HG03095 (cell line): ENCODE results near the gene OPN4.

ENCODE experiments used
- ATAC-seq: cut with Tn5 transposase; IDR thresholded peaks from one replicate; pipeline ENCODE4 v1.9.1; 2021; ENCODE audit warnings: moderate library complexity; ENCODE audit not compliant: unreplicated experiment

OPN4 gene

DNA sequence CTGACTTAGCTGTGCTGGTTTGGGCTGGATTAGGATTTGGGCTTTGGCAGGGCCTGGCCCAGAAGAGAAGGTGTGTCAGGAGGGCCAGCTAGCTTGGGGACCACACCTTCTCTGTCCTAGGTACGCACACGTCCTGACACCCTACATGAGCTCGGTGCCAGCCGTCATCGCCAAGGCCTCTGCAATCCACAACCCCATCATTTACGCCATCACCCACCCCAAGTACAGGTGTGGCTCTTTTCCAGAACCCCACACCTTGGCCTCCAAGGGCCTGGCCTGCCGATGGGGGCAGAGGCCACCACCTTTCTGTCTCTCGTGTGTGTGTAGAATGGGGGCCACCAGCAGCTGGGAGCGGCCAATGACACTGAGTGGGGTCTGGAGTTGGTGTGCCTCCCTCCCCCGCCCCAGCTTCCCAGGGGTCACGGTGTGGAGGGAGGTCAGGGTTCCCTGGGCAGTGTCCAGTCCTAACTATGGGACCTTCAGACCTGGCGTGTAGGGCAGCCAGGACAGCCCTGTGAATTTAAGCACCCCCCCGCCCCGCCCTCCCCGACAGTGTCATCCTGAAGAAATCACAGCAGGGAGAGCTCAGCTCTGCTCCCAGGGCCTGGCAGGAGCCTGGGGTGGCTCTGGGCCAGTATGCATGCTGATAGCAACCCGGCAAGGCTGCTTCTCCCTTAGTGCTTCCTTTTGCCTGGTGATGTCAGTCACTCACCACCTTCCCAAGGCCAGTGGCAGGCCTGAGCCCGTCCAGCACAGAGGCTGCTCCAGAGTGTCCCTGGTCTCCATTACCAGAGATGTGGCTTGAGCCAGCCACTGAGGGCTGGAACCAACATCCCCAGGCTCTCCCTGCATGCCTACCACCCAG lies 7.0 kb downstream of the OPN4 start:
- ATAC-seq, result no peak

DNA sequence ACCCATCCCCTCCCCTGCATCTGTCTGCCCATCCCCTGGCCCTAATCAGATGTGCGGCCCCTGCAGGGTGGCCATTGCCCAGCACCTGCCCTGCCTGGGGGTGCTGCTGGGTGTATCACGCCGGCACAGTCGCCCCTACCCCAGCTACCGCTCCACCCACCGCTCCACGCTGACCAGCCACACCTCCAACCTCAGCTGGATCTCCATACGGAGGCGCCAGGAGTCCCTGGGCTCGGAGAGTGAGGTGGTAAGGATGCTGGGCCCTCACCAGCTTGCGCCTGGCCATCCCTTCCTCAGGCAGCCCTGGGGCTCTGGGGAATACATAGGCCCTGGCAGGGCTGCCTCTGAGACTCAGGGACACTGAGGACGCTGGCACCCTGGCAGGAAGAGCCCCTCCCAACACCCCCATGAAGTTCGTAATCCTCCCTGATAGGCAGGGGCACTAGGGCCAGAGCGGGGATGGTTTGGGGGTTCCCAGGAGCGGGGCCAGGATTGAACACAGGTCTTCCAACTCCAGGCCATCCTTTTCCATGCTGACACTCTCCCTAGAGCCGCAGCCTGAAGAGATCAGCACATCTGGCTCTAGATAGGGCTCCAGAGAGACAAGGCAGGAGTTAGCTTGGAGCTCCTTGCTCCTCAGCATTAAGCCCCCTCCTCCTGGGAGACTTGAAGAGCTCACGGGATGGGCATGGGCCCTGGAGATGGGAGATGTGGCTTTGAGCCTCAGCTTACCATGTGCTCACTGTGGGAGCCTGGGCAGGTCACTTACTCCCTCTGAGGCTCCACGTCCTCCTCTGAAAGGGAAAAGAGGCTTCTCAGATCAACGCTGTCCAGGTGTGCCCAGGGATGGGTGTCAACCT lies 8.1 kb downstream of the OPN4 start:
- ATAC-seq, result no peak

DNA sequence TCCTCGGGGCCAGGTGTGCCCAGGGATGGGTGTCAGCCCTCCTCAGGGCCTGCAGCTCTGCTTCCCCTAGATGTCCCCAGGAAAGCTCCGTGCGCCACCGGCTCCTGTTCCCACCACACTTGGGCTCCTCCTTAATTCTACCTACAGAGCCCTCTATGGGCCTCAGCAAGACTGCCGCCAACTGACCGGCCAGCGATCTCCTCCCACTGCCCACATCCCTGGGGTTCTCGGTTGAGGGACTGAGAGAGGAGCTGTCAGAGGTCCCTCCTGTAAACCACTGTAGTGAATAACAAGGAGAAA lies 8.6 kb downstream of the OPN4 start:
- no peak for ATAC-seq

DNA sequence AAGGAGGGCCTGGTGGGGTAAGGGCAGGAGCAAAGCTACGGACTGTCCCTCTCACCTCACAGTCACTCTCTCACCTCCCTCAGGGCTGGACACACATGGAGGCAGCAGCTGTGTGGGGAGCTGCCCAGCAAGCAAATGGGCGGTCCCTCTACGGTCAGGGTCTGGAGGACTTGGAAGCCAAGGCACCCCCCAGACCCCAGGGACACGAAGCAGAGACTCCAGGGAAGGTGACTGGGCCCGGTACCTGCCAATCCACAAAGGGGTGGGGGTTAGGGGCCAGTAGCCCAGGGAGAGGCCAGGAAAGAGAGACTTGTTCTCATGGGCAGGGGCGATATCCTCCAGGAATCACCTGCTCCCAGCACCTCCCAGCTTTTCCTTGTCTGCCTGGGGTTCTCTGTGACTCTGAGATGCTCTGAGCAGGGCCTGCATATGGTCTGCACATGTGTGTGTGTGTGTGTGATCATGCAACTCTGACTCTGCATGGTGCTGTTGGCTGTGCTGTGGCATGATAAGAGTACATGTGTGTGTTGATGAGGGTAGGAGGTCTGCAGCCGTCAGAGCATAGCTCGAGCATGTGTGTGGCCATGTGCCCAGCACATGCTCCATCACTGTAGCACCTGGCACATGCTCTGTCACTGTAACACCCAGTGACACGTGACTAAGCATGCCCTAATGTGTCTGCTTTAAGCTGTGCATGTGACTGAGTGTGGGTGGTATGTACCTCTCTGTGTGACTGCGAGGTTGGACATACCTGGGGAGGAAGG lies 9.4 kb downstream of the OPN4 start:
- no peak for ATAC-seq

DNA sequence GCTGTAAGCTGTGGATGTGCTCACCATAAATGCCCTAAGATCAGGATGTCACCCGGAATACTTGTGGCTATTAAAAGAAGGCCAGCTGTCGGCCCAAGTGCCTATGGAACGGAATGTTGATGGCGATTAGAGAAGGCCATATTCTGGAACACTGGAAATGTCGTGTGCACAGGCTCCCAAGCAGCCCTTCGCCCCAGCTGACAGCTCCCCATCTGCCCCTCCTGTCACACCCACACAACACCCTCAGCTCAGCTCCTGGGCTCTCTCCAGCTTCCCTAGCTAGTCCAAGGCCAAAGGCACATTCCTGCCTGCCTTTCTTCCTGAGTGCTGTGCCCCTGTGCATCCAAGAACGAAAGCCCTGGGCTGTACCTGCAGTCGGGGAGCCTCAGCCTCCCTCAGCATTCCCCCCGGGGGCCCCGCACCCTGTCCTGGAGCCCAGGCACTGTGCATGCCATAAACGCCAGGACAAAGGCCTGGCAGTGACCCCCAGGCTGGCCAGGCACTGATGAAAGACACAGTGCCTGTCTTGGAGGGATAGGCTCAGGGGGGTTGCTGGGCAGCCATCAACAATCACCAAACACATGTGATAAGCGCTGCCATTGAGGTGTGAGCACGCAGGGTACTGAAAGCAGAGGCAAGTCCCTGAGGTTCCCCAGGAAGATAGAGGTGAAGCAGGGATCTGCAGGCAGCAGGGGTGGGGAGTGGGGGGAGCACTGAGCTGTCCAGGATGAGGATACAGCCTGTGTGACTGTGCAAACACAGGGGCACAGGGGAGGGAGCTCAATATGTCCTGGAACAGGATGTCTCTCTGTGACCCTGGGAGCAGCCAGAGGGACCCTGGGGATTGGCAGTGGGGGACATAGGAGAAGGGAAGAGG lies 10.2 kb downstream of the OPN4 start:
- ATAC-seq, result no peak

DNA sequence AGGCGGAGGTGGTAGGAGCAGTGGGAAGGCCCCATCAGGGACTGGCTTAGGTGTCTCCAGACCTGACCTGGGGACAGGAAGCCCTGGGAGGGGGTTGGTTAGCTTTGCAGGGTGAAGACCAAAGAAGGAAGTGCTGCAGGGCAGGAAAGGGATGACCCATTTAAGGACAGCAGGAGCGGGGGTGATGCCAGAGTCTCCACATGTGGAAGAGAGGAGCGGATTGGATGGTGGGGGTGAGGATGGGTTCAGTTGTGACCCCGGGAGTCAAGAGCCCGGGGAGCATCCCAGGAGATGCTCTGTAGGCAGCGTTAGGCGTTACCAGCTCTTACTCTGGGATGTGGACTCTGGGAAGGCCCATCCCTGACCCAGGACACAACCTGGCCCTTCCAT lies 10.9 kb downstream of the OPN4 start:
- no peak for ATAC-seq

DNA sequence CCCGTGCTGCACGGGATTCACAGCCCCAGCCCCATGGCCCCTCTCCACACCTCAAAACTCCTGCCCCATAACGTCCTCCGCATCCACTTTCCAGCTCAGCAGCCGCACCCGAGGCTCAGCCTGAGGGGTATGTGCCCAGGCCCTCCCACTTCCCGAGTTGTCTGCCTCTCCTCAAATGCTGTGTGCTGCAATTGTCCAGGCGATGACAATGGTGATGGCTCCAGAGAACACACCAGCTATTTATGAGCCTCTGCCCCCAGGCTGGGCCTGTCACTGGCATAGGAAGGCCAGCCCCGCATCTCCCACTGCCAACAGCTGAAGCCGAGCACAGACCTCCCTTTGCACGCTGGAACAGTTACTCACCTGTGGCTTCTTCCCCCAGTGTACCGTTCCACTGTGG lies 11.5 kb downstream of the OPN4 start:
- ATAC-seq, result no peak

DNA sequence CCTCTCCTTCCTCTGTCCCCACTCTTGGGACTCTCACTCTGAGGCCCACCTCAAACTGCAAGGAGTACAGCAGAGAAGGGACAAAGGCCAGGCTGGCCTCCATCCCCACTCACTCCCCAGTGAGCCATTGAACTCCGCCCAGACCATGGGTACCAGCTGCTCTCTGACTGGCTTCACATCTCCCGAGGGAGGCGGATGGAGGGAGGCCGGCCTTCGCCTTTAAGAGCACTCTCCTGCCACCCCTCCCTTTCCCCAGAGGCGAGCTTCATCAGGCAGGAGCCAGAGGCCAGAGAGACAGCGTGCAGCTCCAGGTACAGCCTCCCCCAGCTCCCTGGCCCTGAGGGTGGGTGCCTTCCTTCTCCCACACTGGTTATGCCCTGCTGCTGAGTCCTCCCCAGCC lies 12.2 kb downstream of the OPN4 start:
- no peak for ATAC-seq

DNA sequence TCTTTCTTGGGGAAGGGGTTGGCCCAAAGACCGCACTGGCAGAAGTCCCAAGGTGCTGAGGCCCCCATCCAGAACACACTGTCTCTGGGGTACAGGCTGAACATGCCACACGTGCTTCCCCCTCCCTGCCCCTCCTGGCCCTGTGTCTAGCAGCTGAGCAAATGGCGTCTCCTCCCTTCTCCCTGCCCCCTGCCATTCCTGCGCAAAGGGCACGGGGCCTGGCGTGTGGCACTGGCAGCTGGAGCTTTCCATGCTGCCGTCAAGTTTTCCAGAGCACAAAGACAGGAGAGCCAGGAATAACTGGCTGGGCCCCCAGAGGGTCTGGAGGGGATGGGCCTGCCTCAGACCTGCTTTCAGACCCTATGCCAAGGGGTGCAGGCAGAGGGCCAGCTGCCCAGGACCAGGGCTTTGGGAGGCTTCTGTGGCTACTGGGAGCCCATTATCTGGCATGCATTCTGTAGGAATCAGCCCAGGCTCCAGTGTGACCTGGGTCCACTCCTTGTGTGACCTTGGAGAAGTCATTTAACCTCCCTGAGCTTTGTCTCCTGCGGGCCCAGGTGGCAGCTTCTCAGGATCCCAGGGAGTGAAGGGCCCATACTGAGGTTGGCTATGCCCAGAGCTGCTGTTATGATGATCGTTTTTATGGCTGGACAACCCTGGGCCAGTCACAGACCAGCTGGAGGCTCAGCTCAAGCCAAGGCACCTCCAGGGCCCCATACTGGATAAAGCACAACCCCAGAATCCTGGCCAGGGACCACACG lies 13.3 kb downstream of the OPN4 start:
- no peak for ATAC-seq

DNA sequence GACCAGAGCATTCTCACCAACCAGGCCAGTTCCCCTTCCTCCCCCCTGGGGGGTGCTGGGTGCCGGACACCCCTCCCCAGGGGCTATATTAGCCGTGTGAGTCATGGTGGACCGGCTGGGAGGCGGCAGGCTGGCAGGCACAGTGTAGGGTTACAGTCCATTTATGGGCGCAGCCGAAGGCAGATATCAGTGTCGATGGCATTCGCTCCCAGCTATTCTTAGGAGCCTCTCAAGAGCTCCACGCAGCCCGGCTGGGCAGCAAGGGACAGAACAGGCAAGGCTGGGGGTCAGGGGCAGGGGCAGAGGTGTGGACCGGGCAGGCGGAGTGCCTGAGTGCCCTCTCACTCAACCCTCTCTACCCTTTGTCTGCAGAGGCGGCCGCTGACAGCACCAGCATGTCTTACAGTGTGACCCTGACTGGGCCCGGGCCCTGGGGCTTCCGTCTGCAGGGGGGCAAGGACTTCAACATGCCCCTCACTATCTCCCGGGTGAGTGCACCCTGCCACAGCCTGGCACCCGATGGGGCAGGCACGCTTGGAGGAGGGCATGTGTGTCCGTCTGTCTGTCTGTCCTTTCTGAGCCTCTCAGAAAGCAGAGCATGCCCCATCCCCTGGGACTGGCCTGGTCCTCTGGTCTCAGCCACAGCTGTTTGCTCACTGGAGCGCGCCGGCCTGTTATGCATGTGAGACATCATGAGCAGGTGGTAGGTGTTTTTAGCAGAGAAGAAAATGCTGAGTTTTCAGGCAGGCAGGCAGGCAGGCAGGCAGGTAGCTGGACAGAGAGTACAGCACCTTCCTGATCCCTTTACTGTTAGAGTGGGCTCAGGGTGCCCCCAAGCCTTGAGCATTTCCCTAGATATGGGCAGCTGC lies 14.2 kb downstream of the OPN4 start, which contains the start of gene LDB3:
Gene LDB3 (plus strand): TSS at position 215 of the 869 bp plus-strand sequence. CDS start 181 bp downstream, at position 396.
- peak; percentile 65 for ATAC-seq

DNA sequence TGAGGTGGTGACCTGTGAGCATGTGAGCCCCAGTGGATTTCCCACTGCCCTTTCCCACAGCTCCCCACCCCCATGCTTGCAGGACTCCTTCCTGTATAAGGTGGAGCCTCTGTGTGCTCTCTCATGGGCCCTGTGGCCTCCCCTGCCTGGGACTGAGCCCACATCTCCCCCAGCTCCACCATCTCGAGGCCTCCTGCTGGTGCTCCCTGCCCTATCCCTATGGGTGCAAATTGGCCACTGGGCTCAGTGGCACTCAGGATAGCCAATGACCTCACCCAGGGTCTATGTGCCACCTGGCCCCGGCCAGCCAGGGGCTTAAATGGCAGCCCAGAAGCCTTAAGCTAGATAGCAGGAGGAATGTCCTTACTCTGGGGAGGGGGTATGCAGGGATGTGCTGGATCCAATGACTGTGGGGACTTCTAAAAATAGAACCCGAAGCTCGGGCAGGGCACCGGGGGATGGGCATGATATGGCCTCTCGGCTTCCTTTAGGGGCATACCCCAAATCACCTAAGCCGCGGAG lies 16.0 kb downstream of the OPN4 start:
- ATAC-seq, result no peak

DNA sequence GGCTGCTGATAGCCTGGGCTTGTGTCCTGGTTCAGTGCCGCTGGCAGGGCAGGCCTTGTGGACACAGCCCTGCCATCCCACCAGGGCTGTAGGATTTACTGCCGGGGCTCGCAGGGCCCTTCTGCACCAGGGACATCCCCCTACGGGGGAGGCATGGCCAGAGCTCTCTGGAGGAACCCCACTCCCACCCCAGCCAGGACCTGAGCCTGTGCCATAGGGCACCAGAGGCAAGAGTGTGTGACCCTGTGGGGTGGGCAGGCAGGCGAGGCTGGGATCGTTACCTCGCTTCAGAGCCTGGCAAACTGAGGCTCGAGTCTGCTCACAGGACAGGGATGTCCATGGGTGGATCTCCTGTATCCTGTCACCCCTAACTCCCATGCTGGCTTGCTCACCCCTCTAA lies 16.5 kb downstream of the OPN4 start:
- no peak for ATAC-seq

DNA sequence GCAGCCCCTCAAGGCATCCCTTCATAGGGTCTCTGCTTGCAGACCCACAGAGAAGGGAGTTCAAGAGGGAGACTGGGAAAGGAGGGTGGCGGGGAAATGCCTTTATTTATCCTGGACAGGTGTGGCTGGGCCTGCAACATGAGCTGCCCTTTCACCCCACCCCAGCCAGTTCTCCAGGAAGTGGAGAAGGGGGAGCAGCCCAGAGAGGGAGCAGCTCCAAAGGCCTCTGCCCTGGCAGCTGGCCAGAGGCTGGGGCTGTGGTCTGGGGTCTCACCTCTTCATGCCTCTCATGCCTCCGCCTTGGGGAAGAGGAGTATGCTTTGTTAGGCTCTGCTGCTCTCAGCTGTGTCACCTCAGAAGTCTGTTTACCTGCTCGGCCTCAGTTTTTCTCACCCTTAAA lies 17.1 kb downstream of the OPN4 start:
- no peak for ATAC-seq

DNA sequence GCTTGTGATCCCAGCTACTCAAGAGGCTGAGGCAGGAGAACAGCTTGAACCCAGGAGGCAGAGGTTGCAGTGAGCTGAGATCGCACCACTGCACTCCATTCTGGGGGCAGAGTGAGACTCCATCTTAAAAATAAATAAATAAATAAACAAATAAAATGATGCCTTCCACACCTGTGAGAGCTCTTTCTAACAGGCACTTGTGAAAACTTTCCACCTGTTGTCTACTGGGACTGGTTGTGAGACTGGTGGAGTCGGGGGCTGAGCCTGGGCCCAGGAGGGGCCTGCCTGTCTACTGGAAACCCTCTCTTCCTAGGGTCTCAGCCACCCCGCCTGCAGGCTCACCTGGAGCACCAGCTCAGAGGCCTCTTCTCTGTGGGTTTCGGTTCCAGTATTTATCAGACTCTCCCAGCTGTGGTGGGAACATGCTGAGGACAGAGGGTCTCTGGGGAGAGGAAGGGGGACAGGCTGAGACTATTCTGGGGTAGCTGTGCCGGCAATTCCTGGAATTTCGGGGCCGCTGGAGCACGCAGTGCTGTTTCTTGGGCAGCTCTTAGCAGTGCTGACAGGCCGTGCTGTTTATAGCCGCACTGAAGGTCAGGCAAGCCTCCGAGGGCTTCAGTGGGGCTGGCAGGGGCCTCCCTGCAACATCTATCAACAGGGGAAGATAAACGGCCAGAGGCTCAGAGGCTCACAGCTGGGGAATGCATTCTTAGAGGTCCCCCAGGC lies 17.8 kb downstream of the OPN4 start:
- ATAC-seq, result no peak

DNA sequence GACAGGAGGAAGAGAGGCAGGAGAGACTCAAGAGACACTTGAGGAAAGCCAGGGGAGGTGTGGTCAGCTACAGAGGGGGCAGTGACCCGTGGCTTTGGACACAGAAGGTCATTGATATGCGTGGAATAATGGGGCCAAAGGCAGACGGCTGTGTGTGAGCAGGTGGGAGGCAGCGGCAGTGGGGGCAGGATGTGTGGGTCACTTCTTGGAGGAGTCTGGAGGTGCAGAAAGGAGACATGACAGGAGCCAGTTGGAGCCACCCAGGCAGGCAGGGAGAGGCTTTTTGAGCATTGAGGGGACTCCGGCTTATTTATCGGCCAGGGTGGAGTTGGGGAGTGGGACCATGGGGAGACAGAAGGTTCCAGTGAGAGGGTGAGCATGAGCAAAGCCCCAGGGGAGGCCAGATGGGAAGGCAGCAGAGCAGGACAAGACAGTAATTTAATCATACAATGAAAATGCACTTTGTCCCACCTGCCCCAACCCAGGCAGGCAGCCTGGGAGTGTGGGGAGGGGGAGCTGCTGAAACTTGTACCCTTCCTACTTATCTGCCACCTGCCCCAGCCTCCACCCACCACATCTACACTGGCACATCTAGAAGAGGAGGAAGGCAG lies 19.0 kb downstream of the OPN4 start:
- ATAC-seq, result no peak

DNA sequence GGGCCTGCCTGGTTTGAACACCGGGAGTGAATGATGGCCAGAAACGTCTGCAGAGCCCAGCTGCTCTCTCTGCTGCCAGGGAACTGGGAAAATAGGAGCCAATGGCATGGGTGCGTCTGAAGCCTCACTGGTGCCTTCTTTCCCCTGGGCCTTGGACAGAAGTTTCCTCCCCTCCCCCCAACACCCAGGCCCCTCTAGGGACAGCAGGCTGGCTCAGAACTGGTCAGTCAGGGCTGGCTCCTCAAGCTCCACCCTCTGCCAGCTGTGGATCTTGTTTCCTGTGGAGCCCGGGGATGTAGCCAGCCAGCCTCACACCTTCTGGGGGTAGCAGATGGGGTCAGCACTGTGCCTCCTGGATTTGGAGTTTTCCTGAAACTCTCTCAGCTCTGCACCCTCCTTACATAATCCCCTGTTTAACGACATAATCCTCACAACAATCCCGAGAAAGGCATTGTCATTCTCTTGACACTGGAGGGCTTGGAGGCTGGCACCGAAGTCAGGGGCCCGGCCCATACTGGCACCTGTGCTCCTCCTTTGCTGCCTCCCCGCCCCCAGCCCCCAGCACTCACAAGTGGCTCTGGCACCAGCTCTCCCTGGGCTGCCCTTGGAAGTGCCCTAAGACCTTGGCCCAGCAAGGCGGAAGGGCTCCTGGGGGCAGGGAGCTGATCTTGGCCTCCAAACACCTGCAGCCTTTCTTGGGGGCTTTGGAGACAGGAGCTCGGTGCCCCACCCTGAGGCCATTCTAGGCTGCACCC lies 19.7 kb downstream of the OPN4 start:
- ATAC-seq, result no peak

DNA sequence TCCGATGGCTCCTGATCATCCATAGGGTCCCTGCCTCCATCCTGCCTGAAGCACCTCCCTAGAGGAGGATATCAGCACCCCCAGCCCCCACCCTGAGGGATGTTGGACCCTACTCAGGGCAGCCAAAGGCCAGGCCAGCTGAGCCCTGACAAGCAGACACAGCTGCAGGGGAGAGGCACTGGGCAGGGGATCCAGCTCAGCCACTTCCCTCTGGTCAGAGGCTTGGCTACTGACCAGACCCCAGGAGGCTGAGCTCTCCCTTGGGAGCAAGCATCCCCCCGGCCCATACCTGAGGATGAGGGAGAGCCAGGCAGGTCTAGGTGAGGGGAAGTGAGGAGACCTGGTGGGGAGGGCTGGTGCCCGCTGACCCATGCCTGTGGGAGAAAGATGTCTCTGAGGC lies 20.6 kb downstream of the OPN4 start:
- ATAC-seq, result no peak
